Measurements from ENCODE around the gene HMGN4. TPM values are rescaled to one million over a fixed set of nuclear protein-coding genes. Genes with fewer than 3 reads are reported as not detected.

Gene HMGN4
- total RNA-seq (2014; rRNA removed): 54.8 and 57.5 TPM in 2 replicates
- Bru-seq, nascent RNA: percentile 84 among the genes with signal in this experiment
- BruChase-seq, experiment 1, labeled RNA remaining after a 6-hour chase: percentile 94 among the genes with signal in this experiment
- percentile 84 among the genes with signal in this experiment for BruChase-seq, experiment 2, labeled RNA remaining after a 2-hour chase
- long read RNA-seq, transcript HMGN4-201 (2 exons, 1,225 nt): major isoform, 71 of 92 reads
- long read RNA-seq, partial matches to known transcripts: 0 of 92 reads
- long read RNA-seq, other reads (novel, unspliced or antisense): 21 of 92 reads

- Histone ChIP-seq H4K20me1 (ENCODE audit: low read length) (no peaks in the 10 kb centered on the region), H3K27me3 (ENCODE audit: low read length) (no peaks in the 10 kb centered on the region), H3K4me3 (ENCODE audit: low read length) (peak within 1 kb of the TSS; percentile 98), H3K36me3 (ENCODE audit: low read depth, low read length) (0 out of 2 replicates have a peak, but pooled peaks cover 7% of the 10 kb centered on the region), H3K9ac (ENCODE audit: low read length) (peak within 1 kb of the TSS; percentile 91), H3K9me3 (ENCODE audit: low read length) (no peaks in the 10 kb centered on the region), H3K27ac (ENCODE audit: low read length) (peak within 1 kb of the TSS; percentile 86), H3F3A (ENCODE audit: low read length, unreplicated experiment) (peaks cover 4% of the 10 kb centered on the region), H3K9me2 (replicated peaks; ENCODE audit: low read length) (no peaks in the 10 kb centered on the region), H2AFZ (ENCODE audit: low read length) (peak within 1 kb of the TSS; percentile 93), H3K4me1 (ENCODE audit: insufficient read depth, low read length) (peaks cover 18% of the 10 kb centered on the region), H3K4me2 (ENCODE audit: low read length) (peak within 1 kb of the TSS; percentile 95), H3K79me2 (ENCODE audit: low read length) (peaks cover 34% of the 10 kb centered on the region)
- no TSS peak for BruUV-seq (replicated peaks)
- peak; percentile 77 for ATAC-seq
- intact Hi-C loops (cut with micrococcal nuclease): loop anchor here (1.0 to 5.0 kb wide), 5 partner anchors 15 to 321 kb away; a partner anchor contains a TSS
- no peak for TF ChIP-seq EZH2phosphoT487 (IDR thresholded peaks at IDR 0.05; ENCODE audit: borderline replicate concordance, low read length)
- TF ChIP-seq EZH2 (IDR thresholded peaks at IDR 0.05; ENCODE audit: low read length, unreplicated experiment): no peak
- TF ChIP-seq CTCF (conservative IDR thresholded peaks at IDR 0.05; ENCODE audit: low read depth, low read length): no peak; the same call in 1 of the 2 replicates
- ChIA-PET CTCF (interaction anchor here (0.9 kb wide), 1 partner anchor 196 kb away, joined by 4 read pairs; no protein-coding TSS in a partner anchor), POLR2A (ENCODE audit: unreplicated experiment) (no interaction called here)
- peak; percentile 89 for DNase-seq
Measured at GRCh38 chr6:26537846-26538571, at the start of gene HMGN4. Gene HMGN4 (plus strand): TSS chr6:26538366. CDS start chr6:26545207, 6,841 bp downstream.

- intact Hi-C loops (cut with micrococcal nuclease): no loop called here
- Histone ChIP-seq H3F3A (ENCODE audit: low read length, unreplicated experiment) (no peaks in the 10 kb centered on the region), H3K9me2 (replicated peaks; ENCODE audit: low read length) (no peaks in the 10 kb centered on the region), H3K4me2 (ENCODE audit: low read length) (no peak overlapping the region), H3K4me1 (ENCODE audit: insufficient read depth, low read length) (no peaks in the 10 kb centered on the region), H3K4me3 (ENCODE audit: low read length) (no peak overlapping the region), H3K36me3 (ENCODE audit: low read depth, low read length) (no peaks in the 10 kb centered on the region), H3K9ac (ENCODE audit: low read length) (no peak overlapping the region), H3K79me2 (ENCODE audit: low read length) (no peaks in the 10 kb centered on the region), H3K27me3 (ENCODE audit: low read length) (no peaks in the 10 kb centered on the region), H3K9me3 (ENCODE audit: low read length) (no peaks in the 10 kb centered on the region), H2AFZ (ENCODE audit: low read length) (no peak overlapping the region), H3K27ac (ENCODE audit: low read length) (no peak overlapping the region), H4K20me1 (ENCODE audit: low read length) (no peaks in the 10 kb centered on the region)
- DNase-seq (no peak), ATAC-seq (no peak)
- ChIA-PET CTCF (no interaction called here), POLR2A (ENCODE audit: unreplicated experiment) (no interaction called here)
- TF ChIP-seq CTCF (conservative IDR thresholded peaks at IDR 0.05; ENCODE audit: low read depth, low read length) (no peak), EZH2 (IDR thresholded peaks at IDR 0.05; ENCODE audit: low read length, unreplicated experiment) (no peak), EZH2phosphoT487 (IDR thresholded peaks at IDR 0.05; ENCODE audit: borderline replicate concordance, low read length) (no peak)
- no TSS peak for BruUV-seq (replicated peaks)
Measured at GRCh38 chr6:26489996-26490964, 47.9 kb upstream of the HMGN4 start.
